Vagina (tissue), 2 donors: ENCODE data around the gene C20orf144.

ENCODE experiments used
- POLR2A ChIP-seq, 2 donors: fragments of 450-650 bp; IDR thresholded peaks; one replicate each; pipeline ENCODE4 v1.6.1; 2017; ENCODE audit warnings: antibody characterized with exemption in 2 of 2, mild to moderate bottlenecking in 2 of 2, moderate library complexity in 2 of 2
- POLR2AphosphoS5 ChIP-seq, 2 donors: sonication (generic); formaldehyde crosslinking; IDR thresholded peaks; one replicate each; pipeline ENCODE4 v1.9.0; 2017; ENCODE audit warnings: antibody characterized with exemption in 2 of 2, mild to moderate bottlenecking in 2 of 2, low read depth in 1 of 2; ENCODE audit not compliant: insufficient read depth in 1 of 2
- TF ChIP-seq, protein P1 (sequence below), 3 experiments: fragments of 450-650 bp in 2 of 3; fragments of 200-600 bp in 1 of 3; sonication (generic) in 1 of 3; IDR thresholded peaks; one replicate each; pipeline ENCODE4 v1.5.1; 2017 to 2019; ENCODE audit warnings: antibody characterized with exemption in 3 of 3, mild to moderate bottlenecking in 2 of 3, moderate library complexity in 2 of 3

DNA sequence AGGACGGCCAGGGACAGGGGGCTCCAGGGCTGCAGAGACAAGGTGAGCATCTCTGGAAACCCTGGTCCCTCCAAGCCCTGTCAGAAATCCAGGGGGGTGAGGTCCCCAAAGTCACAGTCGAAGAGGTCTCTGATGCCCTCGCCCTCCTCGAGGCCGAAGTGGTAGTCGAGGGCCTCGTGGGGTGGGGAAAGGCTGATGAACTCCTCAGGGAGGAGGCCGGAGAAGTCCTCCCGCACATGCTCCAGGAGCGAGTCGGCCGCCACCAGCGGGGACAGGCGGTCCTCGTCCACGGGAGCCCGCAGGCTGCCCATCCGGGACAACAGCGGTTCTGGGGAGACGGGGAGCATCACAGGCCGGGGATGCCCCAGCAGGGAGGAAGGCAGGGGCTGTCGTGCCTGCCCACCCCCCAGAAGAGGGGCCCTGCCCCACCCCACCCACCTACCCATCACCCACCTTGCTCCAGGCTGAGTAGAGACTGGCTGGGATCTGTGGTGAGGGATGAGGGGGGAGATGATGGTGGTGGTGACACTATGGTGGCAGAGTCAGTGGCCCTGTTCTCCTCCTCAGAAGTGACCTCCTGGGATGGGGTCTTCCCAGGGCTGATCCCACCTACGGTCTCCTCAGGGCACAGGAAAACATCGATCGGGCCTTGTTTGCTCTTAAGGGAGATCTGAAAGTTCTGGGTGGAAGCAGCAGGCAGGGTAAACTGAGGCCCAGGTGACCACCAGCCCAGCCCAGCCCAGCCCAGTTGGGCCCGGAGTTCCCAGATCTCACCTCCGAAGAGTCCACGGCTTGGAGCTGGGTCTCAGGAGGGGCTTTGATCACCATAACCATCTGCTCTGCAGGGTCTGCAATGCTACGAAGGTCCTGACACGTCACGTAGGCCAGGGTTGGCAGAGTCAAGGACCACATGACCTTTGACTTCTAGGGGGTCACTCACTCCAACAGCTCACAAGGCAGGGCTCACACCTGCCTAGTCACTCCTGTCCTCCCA is 14.8 kb downstream of the C20orf144 start:
- TF ChIP-seq POLR2A (IDR thresholded peaks at IDR 0.05) (no peak), POLR2AphosphoS5 (IDR thresholded peaks at IDR 0.05; ENCODE audit: insufficient read depth in 1 of 2, low read depth in 1 of 2) (no peak)
- TF ChIP-seq, protein P1, sequence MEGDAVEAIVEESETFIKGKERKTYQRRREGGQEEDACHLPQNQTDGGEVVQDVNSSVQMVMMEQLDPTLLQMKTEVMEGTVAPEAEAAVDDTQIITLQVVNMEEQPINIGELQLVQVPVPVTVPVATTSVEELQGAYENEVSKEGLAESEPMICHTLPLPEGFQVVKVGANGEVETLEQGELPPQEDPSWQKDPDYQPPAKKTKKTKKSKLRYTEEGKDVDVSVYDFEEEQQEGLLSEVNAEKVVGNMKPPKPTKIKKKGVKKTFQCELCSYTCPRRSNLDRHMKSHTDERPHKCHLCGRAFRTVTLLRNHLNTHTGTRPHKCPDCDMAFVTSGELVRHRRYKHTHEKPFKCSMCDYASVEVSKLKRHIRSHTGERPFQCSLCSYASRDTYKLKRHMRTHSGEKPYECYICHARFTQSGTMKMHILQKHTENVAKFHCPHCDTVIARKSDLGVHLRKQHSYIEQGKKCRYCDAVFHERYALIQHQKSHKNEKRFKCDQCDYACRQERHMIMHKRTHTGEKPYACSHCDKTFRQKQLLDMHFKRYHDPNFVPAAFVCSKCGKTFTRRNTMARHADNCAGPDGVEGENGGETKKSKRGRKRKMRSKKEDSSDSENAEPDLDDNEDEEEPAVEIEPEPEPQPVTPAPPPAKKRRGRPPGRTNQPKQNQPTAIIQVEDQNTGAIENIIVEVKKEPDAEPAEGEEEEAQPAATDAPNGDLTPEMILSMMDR (IDR thresholded peaks at IDR 0.05), result no peak
